IMR-90 (cell line): ENCODE data around the gene LEKR1. TPM values are rescaled to one million over a fixed set of nuclear protein-coding genes. Genes with fewer than 3 reads are reported as not detected.

Experiments
- MAFK ChIP-seq: IDR thresholded peaks from 2 replicates; pipeline ENCODE4 v1.6.1; 2012; ENCODE audit warnings: low read depth, low read length, improper control_type of control experiment
- RFX5 ChIP-seq: IDR thresholded peaks from 2 replicates; pipeline ENCODE4 v1.8.0; 2012; ENCODE audit warnings: low read depth, mild to moderate bottlenecking, low read length, moderate library complexity
- USF2 ChIP-seq: fragments of 150-350 bp; IDR thresholded peaks from 2 replicates; pipeline ENCODE4 v1.6.1; 2017; ENCODE audit warnings: mild to moderate bottlenecking, antibody characterized with exemption, low read length, low read depth
- polyA plus RNA-seq, 3 experiments: library from polyadenylated mRNA; depleted of rRNA; stranded (reverse); fragments of >200 nt; gene quantifications; 2 replicates each; pipeline ENCODE4 v1.2.3, GENCODE V29; 2012; ENCODE audit warnings: low replicate concordance in 1 of 3
- total RNA-seq: library from RNA; depleted of rRNA; stranded (reverse); fragments of >200 nt; gene quantifications from 2 replicates; pipeline ENCODE4 v1.2.3, GENCODE V29; 2012

Gene LEKR1
- total and polyA plus RNA-seq, 2 of the 4 experiments (the other 2 are of a cell fraction), result 0.19 to 0.36 TPM

GRCh38 chr3:156816794-156817645, 9.1 kb upstream of the LEKR1 start (continued):
- TF ChIP-seq USF2 (no peak), MAFK (no peak), RFX5 (no peak)
